SK-N-SH treated with all-trans-retinoic acid at 6 μM for 48 hours (cell line): ENCODE data around the gene KIF17.
A peak's percentile ranks its signal among the peaks of the same experiment; 100 is the strongest.

Experiments
- ATAC-seq: fragments of 200-7000 bp; cut with Tn5 transposase; 3 replicates; pipeline ENCODE4 v1.9.1; 2020; ENCODE audit warnings: mild to moderate bottlenecking, moderate library complexity
- ARNTL ChIP-seq: fragments of 450-650 bp; formaldehyde crosslinking; IDR thresholded peaks from 2 replicates; pipeline ENCODE4 v1.5.0; 2020; ENCODE audit warnings: low read depth, mild to moderate bottlenecking, moderate library complexity, borderline replicate concordance
- BACH2 ChIP-seq: fragments of 250-450 bp; sonication (Bioruptor Pico); IDR thresholded peaks from 2 replicates; pipeline ENCODE4 v1.9.0; 2021; ENCODE audit warnings: mild to moderate bottlenecking, borderline replicate concordance
- CREB5 ChIP-seq: fragments of 250-450 bp; sonication (Bioruptor Pico); IDR thresholded peaks from 2 replicates; pipeline ENCODE4 v1.5.1; 2020; ENCODE audit warnings: low read depth, mild to moderate bottlenecking, moderate library complexity
- CSDC2 ChIP-seq: fragments of 250-450 bp; sonication (Bioruptor Pico); IDR thresholded peaks from 2 replicates; pipeline ENCODE4 v1.5.0; 2020; ENCODE audit warnings: mild to moderate bottlenecking, moderate library complexity
- CSRNP3 ChIP-seq: fragments of 250-450 bp; sonication (Bioruptor Pico); IDR thresholded peaks from 2 replicates; pipeline ENCODE4 v1.5.1; 2021; ENCODE audit warnings: mild to moderate bottlenecking, moderate library complexity
- ESRRG ChIP-seq: fragments of 250-450 bp; sonication (Bioruptor Pico); IDR thresholded peaks from 2 replicates; pipeline ENCODE4 v1.6.1; 2021; ENCODE audit warnings: mild to moderate bottlenecking
- GLIS3 ChIP-seq: fragments of 250-450 bp; sonication (Bioruptor Pico); IDR thresholded peaks from 2 replicates; pipeline ENCODE4 v1.5.0; 2020; ENCODE audit warnings: mild to moderate bottlenecking, moderate library complexity
- ISL1 ChIP-seq: fragments of 250-450 bp; sonication (Bioruptor Pico); IDR thresholded peaks from 2 replicates; pipeline ENCODE4 v2.1.2; 2022; ENCODE audit warnings: mild to moderate bottlenecking, moderate library complexity
- OSR1 ChIP-seq: fragments of 250-450 bp; sonication (Bioruptor Pico); IDR thresholded peaks from 2 replicates; pipeline ENCODE4 v1.8.0; 2022; ENCODE audit warnings: moderate library complexity, mild to moderate bottlenecking, inconsistent platforms
- PATZ1 ChIP-seq: fragments of 250-450 bp; sonication (Bioruptor Pico); IDR thresholded peaks from 2 replicates; pipeline ENCODE4 v1.8.0; 2020; ENCODE audit warnings: mild to moderate bottlenecking, moderate library complexity, borderline replicate concordance
- PPARA ChIP-seq: fragments of 250-450 bp; sonication (Bioruptor Pico); IDR thresholded peaks from 2 replicates; pipeline ENCODE4 v1.5.0; 2020; ENCODE audit warnings: mild to moderate bottlenecking, borderline replicate concordance
- RARB ChIP-seq: fragments of 250-450 bp; sonication (Bioruptor Pico); IDR thresholded peaks from 2 replicates; pipeline ENCODE4 v1.8.0; 2021; ENCODE audit warnings: mild to moderate bottlenecking, moderate library complexity
- SNAI2 ChIP-seq: fragments of 250-450 bp; sonication (Bioruptor Pico); IDR thresholded peaks from 2 replicates; pipeline ENCODE4 v1.5.0; 2020; ENCODE audit warnings: mild to moderate bottlenecking, moderate library complexity
- TCF4 ChIP-seq: fragments of 250-450 bp; sonication (Bioruptor Pico); IDR thresholded peaks from 2 replicates; pipeline ENCODE4 v1.8.0; 2021; ENCODE audit warnings: mild to moderate bottlenecking, moderate library complexity, borderline replicate concordance
- TOX ChIP-seq: fragments of 250-450 bp; sonication (Bioruptor Pico); IDR thresholded peaks from 2 replicates; pipeline ENCODE4 v1.8.0; 2021; ENCODE audit warnings: mild to moderate bottlenecking, moderate library complexity, borderline replicate concordance
- ZC3H10 ChIP-seq: fragments of 250-450 bp; sonication (Bioruptor Pico); IDR thresholded peaks from 2 replicates; pipeline ENCODE4 v1.5.1; 2021; ENCODE audit warnings: mild to moderate bottlenecking, moderate library complexity
- ZFP3 ChIP-seq: fragments of 250-450 bp; sonication (Bioruptor Pico); IDR thresholded peaks from 2 replicates; pipeline ENCODE4 v1.5.0; 2020; ENCODE audit warnings: mild to moderate bottlenecking, moderate library complexity
- ZFP30 ChIP-seq: fragments of 450-650 bp; formaldehyde crosslinking; IDR thresholded peaks from 2 replicates; pipeline ENCODE4 v1.5.0; 2022; ENCODE audit warnings: mild to moderate bottlenecking, moderate library complexity
- ZNF565 ChIP-seq: fragments of 450-650 bp; formaldehyde crosslinking; conservative IDR thresholded peaks from 2 replicates; pipeline ENCODE4 v1.5.0; 2020; ENCODE audit warnings: low read depth, mild to moderate bottlenecking, moderate library complexity
- ZNF70 ChIP-seq: fragments of 450-650 bp; formaldehyde crosslinking; IDR thresholded peaks from 2 replicates; pipeline ENCODE4 v1.5.0; 2020; ENCODE audit warnings: mild to moderate bottlenecking, moderate library complexity
- ZNF8 ChIP-seq: fragments of 450-650 bp; formaldehyde crosslinking; IDR thresholded peaks from 2 replicates; pipeline ENCODE4 v1.5.0; 2020; ENCODE audit warnings: mild to moderate bottlenecking, moderate library complexity
- TF ChIP-seq, protein P1 (sequence below): fragments of 250-450 bp; sonication (Bioruptor Pico); IDR thresholded peaks from 2 replicates; pipeline ENCODE4 v1.5.0; 2020; ENCODE audit warnings: mild to moderate bottlenecking, moderate library complexity
- TF ChIP-seq, protein P2 (sequence below): fragments of 250-450 bp; sonication (Bioruptor Pico); IDR thresholded peaks from 2 replicates; pipeline ENCODE4 v1.8.0; 2021; ENCODE audit warnings: low read depth, mild to moderate bottlenecking, moderate library complexity, borderline replicate concordance

The KIF17 gene

GRCh38 chr1:20751462-20751990 lies 33.7 kb upstream of the KIF17 start (continued):
- TF ChIP-seq CSRNP3 (CRISPR knock-in tag) (no peak), ZNF8 (CRISPR knock-in tag) (no peak), ISL1 (CRISPR knock-in tag) (no peak)

DNA sequence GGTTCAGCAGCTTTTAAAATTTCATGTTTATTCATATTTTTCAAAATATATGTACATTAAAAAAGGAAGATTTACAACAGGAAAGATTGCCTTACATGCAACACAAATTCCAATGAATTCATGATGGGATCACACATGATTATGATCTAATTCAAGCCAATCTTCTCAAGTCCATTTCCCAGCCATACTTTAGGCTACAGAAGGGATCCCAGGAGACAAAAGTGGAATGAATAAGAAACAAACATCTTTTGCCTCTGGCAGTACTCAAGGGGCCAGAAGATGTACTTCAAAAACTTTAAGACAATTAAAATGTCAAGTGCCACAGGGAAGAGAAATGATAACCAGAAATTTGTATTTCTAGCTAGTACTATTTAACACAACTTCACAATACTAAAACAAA lies 24.9 kb upstream of the KIF17 start:
- TF ChIP-seq ARNTL (CRISPR knock-in tag) (no peak), ZFP30 (CRISPR knock-in tag) (no peak), ESRRG (CRISPR knock-in tag) (no peak), ZNF70 (CRISPR knock-in tag) (no peak), ZNF8 (CRISPR knock-in tag) (no peak), GLIS3 (no peak), ZFP3 (CRISPR knock-in tag) (no peak), TOX (no peak), BACH2 (CRISPR knock-in tag) (no peak), TCF4 (CRISPR knock-in tag) (no peak)
- TF ChIP-seq, protein P1, sequence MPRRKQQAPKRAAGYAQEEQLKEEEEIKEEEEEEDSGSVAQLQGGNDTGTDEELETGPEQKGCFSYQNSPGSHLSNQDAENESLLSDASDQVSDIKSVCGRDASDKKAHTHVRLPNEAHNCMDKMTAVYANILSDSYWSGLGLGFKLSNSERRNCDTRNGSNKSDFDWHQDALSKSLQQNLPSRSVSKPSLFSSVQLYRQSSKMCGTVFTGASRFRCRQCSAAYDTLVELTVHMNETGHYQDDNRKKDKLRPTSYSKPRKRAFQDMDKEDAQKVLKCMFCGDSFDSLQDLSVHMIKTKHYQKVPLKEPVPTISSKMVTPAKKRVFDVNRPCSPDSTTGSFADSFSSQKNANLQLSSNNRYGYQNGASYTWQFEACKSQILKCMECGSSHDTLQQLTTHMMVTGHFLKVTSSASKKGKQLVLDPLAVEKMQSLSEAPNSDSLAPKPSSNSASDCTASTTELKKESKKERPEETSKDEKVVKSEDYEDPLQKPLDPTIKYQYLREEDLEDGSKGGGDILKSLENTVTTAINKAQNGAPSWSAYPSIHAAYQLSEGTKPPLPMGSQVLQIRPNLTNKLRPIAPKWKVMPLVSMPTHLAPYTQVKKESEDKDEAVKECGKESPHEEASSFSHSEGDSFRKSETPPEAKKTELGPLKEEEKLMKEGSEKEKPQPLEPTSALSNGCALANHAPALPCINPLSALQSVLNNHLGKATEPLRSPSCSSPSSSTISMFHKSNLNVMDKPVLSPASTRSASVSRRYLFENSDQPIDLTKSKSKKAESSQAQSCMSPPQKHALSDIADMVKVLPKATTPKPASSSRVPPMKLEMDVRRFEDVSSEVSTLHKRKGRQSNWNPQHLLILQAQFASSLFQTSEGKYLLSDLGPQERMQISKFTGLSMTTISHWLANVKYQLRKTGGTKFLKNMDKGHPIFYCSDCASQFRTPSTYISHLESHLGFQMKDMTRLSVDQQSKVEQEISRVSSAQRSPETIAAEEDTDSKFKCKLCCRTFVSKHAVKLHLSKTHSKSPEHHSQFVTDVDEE (CRISPR knock-in tag), result no peak

DNA sequence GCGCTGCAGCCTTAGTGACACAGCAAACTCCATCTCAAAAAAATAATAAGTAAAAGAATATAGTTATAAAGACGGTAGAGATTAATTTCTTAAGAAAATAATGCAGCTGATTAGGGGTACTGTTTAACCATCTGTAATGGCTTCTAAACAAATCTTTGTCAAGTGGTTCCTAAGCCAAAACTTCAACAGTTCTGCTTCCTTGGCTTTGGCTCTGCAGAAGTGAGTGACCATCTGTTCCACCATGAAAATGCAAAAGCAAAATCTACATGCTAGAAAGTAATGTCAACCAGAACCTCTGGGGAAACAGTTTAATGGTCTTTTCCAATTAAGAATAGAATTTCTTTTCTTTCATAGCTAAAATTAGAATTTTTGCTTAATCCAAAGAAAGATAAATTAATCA lies 23.0 kb upstream of the KIF17 start:
- no peak for TF ChIP-seq ZNF8 (CRISPR knock-in tag)
- TF ChIP-seq PPARA (CRISPR knock-in tag), result no peak
- TF ChIP-seq TOX, result no peak
- TF ChIP-seq SNAI2 (CRISPR knock-in tag), result no peak
- TF ChIP-seq CSDC2, result no peak
- no peak for TF ChIP-seq CSRNP3 (CRISPR knock-in tag)
- no peak for TF ChIP-seq CREB5 (CRISPR knock-in tag)
- no peak for ATAC-seq

More for the DNA sequence above, 24.9 kb upstream of the KIF17 start:
- no peak for ATAC-seq

DNA sequence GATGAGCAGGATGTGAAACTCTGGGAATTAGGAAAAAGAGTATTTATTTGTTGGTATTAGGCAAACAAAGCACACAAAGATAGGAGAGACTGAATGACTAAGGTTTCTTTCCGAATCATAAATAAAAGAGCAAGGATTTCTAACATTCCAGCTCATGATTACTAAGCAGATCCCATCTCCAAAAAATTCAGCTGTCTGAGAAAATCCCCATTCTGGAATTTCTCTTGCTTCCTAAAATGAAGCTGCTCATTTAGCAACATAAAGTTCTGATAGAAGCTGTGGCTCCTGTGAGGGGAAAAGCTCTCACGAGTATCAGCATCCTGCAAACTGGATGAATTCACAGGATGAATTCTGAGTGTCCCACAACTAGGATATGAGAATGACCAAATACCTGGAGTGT lies 21.4 kb upstream of the KIF17 start:
- peak; percentile 43; the same call in 2 of the 3 replicates for ATAC-seq
- TF ChIP-seq ZNF565 (CRISPR knock-in tag), result no peak
- no peak for TF ChIP-seq ZNF8 (CRISPR knock-in tag)
- TF ChIP-seq TOX, result no peak
- no peak for TF ChIP-seq OSR1 (CRISPR knock-in tag)
- no peak for TF ChIP-seq PATZ1 (CRISPR knock-in tag)
- no peak for TF ChIP-seq BACH2 (CRISPR knock-in tag)
- TF ChIP-seq TCF4 (CRISPR knock-in tag), result no peak
- TF ChIP-seq ZC3H10 (CRISPR knock-in tag), result no peak
- no peak for TF ChIP-seq PPARA (CRISPR knock-in tag)
- no peak for TF ChIP-seq ISL1 (CRISPR knock-in tag)
- no peak for TF ChIP-seq ESRRG (CRISPR knock-in tag)
- no peak for TF ChIP-seq GLIS3
- TF ChIP-seq, protein P2, sequence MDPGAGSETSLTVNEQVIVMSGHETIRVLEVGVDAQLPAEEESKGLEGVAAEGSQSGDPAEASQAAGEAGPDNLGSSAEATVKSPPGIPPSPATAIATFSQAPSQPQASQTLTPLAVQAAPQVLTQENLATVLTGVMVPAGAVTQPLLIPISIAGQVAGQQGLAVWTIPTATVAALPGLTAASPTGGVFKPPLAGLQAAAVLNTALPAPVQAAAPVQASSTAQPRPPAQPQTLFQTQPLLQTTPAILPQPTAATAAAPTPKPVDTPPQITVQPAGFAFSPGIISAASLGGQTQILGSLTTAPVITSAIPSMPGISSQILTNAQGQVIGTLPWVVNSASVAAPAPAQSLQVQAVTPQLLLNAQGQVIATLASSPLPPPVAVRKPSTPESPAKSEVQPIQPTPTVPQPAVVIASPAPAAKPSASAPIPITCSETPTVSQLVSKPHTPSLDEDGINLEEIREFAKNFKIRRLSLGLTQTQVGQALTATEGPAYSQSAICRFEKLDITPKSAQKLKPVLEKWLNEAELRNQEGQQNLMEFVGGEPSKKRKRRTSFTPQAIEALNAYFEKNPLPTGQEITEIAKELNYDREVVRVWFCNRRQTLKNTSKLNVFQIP (CRISPR knock-in tag), result no peak
- no peak for TF ChIP-seq CREB5 (CRISPR knock-in tag)
- no peak for TF ChIP-seq ZNF70 (CRISPR knock-in tag)
- no peak for TF ChIP-seq RARB (CRISPR knock-in tag)
- no peak for TF ChIP-seq ARNTL (CRISPR knock-in tag)
